GM21423 (cell line): ENCODE data around the gene GLTPD2.
"Not testable (repeated sequence)": the region's sequence is repeated elsewhere in the genome, so short reads cannot be mapped to it uniquely, and the experiment has no call there.

Experiments
- ATAC-seq: cut with Tn5 transposase; IDR thresholded peaks from one replicate; pipeline ENCODE4 v1.9.1; 2021; ENCODE audit warnings: mild to moderate bottlenecking, moderate library complexity; ENCODE audit not compliant: unreplicated experiment

GLTPD2 gene

GRCh38 chr17:4807605-4808377 is 19.0 kb downstream of the GLTPD2 start:
- ATAC-seq: no peak

DNA sequence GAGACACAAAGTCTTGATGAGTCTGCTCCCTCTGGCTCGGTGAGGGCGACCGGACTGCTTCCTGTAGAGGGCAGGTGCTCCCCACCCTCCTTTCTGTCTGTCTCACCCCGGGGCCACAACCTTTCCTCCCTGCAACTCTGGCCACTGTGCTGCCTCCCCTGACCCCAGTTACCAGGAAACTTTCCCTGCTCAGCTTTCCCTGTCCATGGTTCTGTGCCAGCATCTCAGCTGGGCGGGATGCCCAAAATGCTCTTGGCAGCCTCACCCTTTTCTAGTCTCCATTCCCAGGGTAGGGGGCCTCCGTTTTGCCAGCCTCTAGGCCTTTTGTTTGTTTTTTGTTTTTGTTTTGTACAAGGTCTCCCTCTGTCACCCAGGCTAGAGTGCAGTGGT is 19.6 kb downstream of the GLTPD2 start:
- no peak for ATAC-seq

GRCh38 chr17:4810696-4811290 is 22.0 kb downstream of the GLTPD2 start:
- no peak for ATAC-seq

DNA sequence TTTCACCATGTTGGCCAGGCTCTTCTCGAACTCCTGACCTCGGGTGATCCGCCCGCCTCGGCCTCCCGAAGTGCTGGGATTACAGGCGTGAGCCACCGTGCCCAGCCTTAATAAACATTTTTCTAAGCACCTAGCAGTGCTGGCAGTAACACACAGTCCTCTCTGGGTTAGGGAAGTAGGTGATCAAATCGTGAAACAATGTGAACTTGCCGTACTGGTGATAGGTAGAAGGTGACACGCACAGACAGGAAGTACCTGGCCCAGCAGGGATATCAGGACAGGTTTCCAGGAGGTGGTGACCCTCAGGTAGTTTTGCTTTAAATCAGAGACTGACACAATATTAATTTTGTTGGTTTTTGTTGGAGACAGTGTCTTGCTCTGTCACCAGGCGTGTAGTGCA is 22.7 kb downstream of the GLTPD2 start:
- ATAC-seq: no peak

GRCh38 chr17:4812690-4813089 is 23.9 kb downstream of the GLTPD2 start:
- ATAC-seq: no peak

GRCh38 chr17:4815043-4815675 is 26.4 kb downstream of the GLTPD2 start:
- ATAC-seq: no peak

GRCh38 chr17:4816826-4817225 is 28.1 kb downstream of the GLTPD2 start:
- no peak for ATAC-seq

- no peak for ATAC-seq
These were observed 29.5 kb downstream of the GLTPD2 start for GRCh38 chr17:4818276-4818675.

DNA sequence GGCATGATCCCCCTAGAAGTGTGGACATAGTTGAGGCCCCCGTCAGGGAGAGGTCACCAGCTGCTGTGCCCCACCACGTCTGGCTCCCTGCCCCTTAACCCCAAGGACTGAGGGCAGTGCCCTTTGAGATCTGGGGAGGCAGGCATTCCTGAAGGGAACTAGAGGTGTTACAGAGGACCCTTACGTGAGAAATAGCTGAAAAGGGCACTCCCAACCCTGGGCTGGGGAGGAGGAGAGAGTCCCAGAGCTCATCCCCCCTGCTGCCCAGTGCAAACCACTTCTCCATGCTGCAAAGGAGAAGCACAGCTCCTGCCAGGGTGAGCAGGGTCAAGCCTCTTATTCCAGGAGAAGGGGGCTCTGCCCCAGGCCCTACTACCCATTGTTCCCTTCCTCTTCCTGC is 34.1 kb downstream of the GLTPD2 start:
- ATAC-seq: no peak

- no peak for ATAC-seq
These were observed 34.8 kb downstream of the GLTPD2 start for GRCh38 chr17:4823373-4824089.

GRCh38 chr17:4827399-4827798 is 38.6 kb downstream of the GLTPD2 start:
- no peak for ATAC-seq

DNA sequence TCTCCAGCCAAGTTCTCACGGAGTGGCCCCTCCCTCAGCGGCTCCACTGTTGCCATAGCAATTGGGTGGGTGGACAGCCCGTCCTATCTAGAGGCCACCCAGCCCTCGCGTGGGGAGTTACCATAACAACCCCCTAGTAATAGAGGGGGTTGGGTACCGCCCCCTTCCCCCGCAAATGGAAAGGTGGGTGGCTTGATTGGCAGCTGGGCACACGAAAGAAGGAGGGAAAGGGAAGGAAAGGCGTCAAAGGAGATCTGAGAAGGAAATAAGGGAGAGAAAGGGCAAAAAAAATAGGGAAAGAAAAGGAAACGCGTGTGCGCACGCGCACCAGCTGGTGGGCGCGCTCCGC is 44.0 kb downstream of the GLTPD2 start:
- not testable (repeated sequence) for ATAC-seq

- peak; percentile 89 for ATAC-seq
These were observed 44.6 kb downstream of the GLTPD2 start, which contains the start of gene MINK1 for GRCh38 chr17:4833178-4833940. Gene MINK1 (plus strand): TSS chr17:4833340. CDS start chr17:4833584, 244 bp downstream.

DNA sequence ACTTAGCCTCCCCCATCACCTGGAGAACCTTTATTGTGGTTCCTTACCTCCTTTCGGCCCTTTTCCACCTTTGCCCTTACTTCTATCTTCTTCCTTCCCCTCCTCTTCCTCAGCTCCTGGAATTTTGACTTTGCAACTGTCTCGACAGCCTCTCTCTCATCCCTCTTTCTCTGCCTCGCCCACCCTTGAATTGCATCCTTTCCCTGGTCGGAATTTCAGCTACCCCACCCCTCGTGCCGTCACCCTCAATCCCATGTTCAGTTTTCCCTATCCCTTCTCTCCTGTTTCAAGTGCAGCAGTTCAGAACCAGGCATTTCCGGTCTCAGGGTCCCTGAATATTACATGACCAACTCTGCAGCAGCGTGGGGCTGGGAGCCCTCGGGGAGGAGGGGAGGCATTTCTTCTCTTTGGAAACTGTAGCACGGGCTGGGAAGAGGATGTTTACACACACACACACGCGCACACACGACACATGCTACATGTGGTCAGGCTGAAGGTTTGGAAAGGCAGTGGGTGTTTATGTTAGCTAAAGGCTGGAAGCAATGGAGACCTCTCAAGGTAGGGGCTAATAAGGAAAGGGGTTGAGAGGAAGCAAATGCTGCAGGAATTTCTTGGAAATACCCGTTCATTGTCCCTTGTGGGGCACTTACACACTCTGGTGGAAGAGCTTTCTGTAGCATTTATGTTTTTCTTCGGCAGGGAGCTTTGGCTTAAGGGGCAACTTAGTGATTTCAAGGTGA is 45.3 kb downstream of the GLTPD2 start:
- ATAC-seq: no peak

DNA sequence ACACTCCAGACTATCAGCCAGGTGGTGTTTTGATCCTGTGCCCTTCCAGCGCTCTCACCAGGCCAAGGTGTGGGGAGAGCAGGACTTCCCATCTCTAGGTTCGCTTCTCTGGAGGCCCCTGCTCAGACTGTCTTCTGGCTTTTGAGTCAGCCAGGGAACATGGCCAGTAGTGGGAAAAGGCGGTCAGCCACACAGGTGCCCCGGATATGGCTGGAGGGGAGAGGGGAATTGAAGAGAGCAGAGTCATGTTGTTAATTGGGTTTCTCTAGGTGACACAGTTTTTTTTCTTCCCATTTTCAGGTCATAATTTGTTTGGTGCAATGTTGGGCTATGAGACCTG is 45.9 kb downstream of the GLTPD2 start:
- ATAC-seq: no peak

GRCh38 chr17:4836221-4836620 is 47.5 kb downstream of the GLTPD2 start:
- ATAC-seq: no peak

- ATAC-seq: no peak
These were observed 48.9 kb downstream of the GLTPD2 start for GRCh38 chr17:4837471-4838308.

GRCh38 chr17:4838309-4838785 is 49.6 kb downstream of the GLTPD2 start:
- no peak for ATAC-seq

GRCh38 chr17:4839221-4839620 is 50.5 kb downstream of the GLTPD2 start:
- no peak for ATAC-seq
